GM23338 (cell line): ENCODE results near the gene SLC25A42.

Source experiments
- CREB1 ChIP-seq: fragments of 250-450 bp; sonication (Bioruptor Pico); IDR thresholded peaks from 2 replicates; pipeline ENCODE4 v1.5.0; 2020; ENCODE audit warnings: low read depth, mild to moderate bottlenecking, moderate library complexity
- CTCF ChIP-seq, 2 experiments: fragments of 200-600 bp in 1 of 2; sonication (generic) in 1 of 2; conservative IDR thresholded peaks; 2 replicates each; pipeline versions ENCODE4 v1.5.1 to v1.6.1; 2016 to 2017; ENCODE audit warnings: antibody characterized with exemption in 2 of 2, low read depth in 2 of 2, mild to moderate bottlenecking in 2 of 2, moderate library complexity in 1 of 2
- EZH2 ChIP-seq: fragments of 200-600 bp; sonication (generic); IDR thresholded peaks from one replicate; pipeline ENCODE4 v1.8.0; 2017; ENCODE audit warnings: antibody characterized with exemption, mild to moderate bottlenecking, low read depth; ENCODE audit not compliant: unreplicated experiment
- EZH2phosphoT487 ChIP-seq: fragments of 200-600 bp; sonication (generic); IDR thresholded peaks from one replicate; pipeline ENCODE4 v1.8.1; 2018; ENCODE audit warnings: antibody characterized with exemption; ENCODE audit not compliant: unreplicated experiment
- POLR2AphosphoS5 ChIP-seq: IDR thresholded peaks from 2 replicates; pipeline ENCODE4 v1.6.1; 2016; ENCODE audit warnings: antibody characterized with exemption, low read depth
- ZNF462 ChIP-seq: fragments of 250-450 bp; sonication (Bioruptor Pico); IDR thresholded peaks from 2 replicates; pipeline ENCODE4 v1.5.0; 2020; ENCODE audit warnings: mild to moderate bottlenecking, moderate library complexity

GRCh38 chr19:19021115-19021514 is 42.7 kb upstream of the SLC25A42 start:
- TF ChIP-seq CTCF (conservative IDR thresholded peaks at IDR 0.05; ENCODE audit: low read depth in 2 of 2) (no peak), CREB1 (CRISPR knock-in tag) (no peak), POLR2AphosphoS5 (no peak), EZH2 (no peak), ZNF462 (CRISPR knock-in tag) (no peak), EZH2phosphoT487 (no peak)
